Ectodermal cell (in vitro differentiated cells): ENCODE results near the gene ENTPD6.
"Not testable (repeated sequence)": the region's sequence is repeated elsewhere in the genome, so short reads cannot be mapped to it uniquely, and the experiment has no call there.

Source experiments
- H3K27ac ChIP-seq: 2 replicates; pipeline ENCODE4 v1.7.0; 2013; ENCODE audit warnings: mild to moderate bottlenecking, low read depth, low read length; ENCODE audit not compliant: insufficient read depth, poor library complexity, severe bottlenecking
- H3K27me3 ChIP-seq: 2 replicates; pipeline ENCODE4 v1.7.0; 2013; ENCODE audit warnings: mild to moderate bottlenecking, low read length; ENCODE audit not compliant: insufficient read depth, control insufficient read depth, poor library complexity, severe bottlenecking
- H3K36me3 ChIP-seq: one replicate; pipeline ENCODE4 v1.7.0; 2013; ENCODE audit warnings: low read length; ENCODE audit not compliant: control insufficient read depth, insufficient read depth
- H3K4me1 ChIP-seq: one replicate; pipeline ENCODE4 v1.7.0; 2013; ENCODE audit warnings: low read length; ENCODE audit not compliant: control insufficient read depth, insufficient read depth
- H3K4me3 ChIP-seq: 2 replicates; pipeline ENCODE4 v1.7.0; 2013; ENCODE audit warnings: low read depth, low read length, control low read depth; ENCODE audit not compliant: insufficient read depth
- H3K9me3 ChIP-seq: 2 replicates; pipeline ENCODE4 v1.7.0; 2013; ENCODE audit warnings: mild to moderate bottlenecking, low read length, moderate library complexity; ENCODE audit not compliant: control insufficient read depth
- WGBS, 2 experiments: methylation state at CpG; one replicate each; pipeline ENCODE4 v1.1.7; 2013; ENCODE audit warnings: missing lambda C conversion rate in 2 of 2; 5-methylcytosine and 5-hydroxymethylcytosine counted together

The ENTPD6 gene

GRCh38 chr20:25234009-25234849, 38.7 kb downstream of the ENTPD6 start:
- not testable (repeated sequence) for H3K27me3 ChIP-seq, H3K9me3 ChIP-seq, H3K27ac ChIP-seq, H3K4me3 ChIP-seq, H3K4me1 ChIP-seq, H3K36me3 ChIP-seq
- 56 to 65% methylated on average over 6 to 8 of the region's 8 CpGs for WGBS, 2 experiments

DNA sequence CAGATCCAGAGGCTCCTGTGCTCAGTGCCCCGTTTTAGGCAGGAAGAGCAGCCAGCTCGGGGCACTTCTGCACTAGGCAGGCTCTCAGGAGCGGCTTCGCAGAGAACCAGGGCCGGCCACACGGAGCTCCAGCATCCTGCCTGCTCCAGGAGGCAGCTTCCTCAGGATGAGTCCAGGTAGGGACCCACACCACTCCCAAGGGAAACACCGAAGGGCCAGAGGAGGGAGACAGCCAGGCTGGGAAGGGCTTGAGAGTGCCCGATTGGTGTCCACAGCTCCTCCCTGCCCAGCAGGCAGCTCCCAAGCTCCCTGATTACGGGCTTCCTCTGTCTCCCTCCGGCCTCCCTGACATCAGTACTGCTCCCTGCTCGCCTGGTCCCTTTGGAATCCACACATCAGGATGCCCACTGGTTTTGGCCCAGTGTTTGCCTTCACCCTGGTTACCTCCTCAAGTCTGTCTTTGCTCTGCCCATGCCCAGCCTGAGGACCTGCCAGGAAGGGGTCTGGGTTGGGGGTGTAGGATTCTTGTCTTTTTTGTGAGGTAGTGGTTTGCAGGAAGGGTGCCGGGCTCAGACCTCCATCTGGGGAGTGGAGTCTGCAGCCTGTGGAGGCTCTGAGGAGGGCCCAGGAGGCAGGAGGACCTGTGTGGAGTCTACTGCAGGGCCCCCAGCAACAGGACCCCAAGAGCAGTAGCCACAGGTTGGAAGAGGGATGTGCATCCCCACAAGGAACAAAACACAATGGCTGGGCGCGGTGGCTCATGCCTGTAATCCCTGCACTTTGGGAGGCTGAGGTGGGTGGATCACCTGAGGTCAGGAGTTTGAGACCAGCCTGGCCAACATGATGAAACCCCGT, 41.2 kb downstream of the ENTPD6 start:
- Histone ChIP-seq H3K4me1 (peaks cover 8% of the 10 kb centered on the region), H3K9me3 (no peaks in the 10 kb centered on the region), H3K36me3 (no peaks in the 10 kb centered on the region), H3K27me3 (no peaks in the 10 kb centered on the region), H3K27ac (no peak overlapping the region), H3K4me3 (no peak overlapping the region)
- WGBS, 2 experiments: 81 to 83% methylated on average over 15 of the region's 15 CpGs

DNA sequence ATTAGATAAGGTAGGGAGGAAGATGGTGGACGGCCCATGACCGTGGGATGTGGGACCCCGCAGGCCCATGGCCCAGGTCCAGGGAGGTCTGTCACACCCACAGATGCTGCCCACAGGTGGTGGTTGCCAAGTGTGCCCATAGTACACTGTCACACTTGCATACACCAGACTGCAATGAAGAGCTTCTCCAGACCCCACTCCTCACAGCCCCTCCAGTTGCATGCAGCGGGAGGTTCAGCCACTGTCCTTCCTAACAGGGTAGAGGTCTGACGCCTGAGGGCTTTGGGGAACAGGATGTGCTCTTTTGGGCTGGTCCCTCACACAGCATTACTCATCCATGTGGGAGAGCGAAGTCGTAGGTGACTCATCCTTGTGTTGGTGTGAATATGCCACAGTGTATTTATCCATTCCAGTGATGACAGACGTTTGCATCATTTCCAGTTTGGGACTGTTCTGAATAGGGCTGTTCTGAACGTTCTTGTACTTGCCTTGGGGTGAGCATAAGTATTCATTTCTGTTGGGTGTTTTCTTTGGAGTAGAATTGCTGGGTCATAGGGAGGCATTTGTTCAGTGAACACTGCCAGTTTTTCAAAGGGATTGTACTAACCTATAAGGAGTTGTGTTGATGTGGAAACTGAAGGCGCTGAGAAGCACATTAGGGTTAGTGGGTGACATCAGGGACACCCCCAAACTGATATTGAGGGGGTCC, 42.3 kb downstream of the ENTPD6 start:
- no peaks in the 10 kb centered on the region for H3K9me3 ChIP-seq
- no peak overlapping the region for H3K4me3 ChIP-seq
- 89 to 91% methylated on average over 10 of the region's 10 CpGs for WGBS, 2 experiments
- H3K27me3 ChIP-seq: no peaks in the 10 kb centered on the region
- H3K27ac ChIP-seq: no peak overlapping the region
- no peaks in the 10 kb centered on the region for H3K36me3 ChIP-seq
- peaks cover 14% of the 10 kb centered on the region for H3K4me1 ChIP-seq

GRCh38 chr20:25238319-25239037, 43.0 kb downstream of the ENTPD6 start:
- Histone ChIP-seq H3K4me3 (no peak overlapping the region), H3K36me3 (no peaks in the 10 kb centered on the region), H3K27me3 (no peaks in the 10 kb centered on the region), H3K9me3 (no peaks in the 10 kb centered on the region), H3K4me1 (peaks cover 12% of the 10 kb centered on the region), H3K27ac (no peak overlapping the region)
- 94 to 95% methylated on average over 12 of the region's 12 CpGs for WGBS, 2 experiments

DNA sequence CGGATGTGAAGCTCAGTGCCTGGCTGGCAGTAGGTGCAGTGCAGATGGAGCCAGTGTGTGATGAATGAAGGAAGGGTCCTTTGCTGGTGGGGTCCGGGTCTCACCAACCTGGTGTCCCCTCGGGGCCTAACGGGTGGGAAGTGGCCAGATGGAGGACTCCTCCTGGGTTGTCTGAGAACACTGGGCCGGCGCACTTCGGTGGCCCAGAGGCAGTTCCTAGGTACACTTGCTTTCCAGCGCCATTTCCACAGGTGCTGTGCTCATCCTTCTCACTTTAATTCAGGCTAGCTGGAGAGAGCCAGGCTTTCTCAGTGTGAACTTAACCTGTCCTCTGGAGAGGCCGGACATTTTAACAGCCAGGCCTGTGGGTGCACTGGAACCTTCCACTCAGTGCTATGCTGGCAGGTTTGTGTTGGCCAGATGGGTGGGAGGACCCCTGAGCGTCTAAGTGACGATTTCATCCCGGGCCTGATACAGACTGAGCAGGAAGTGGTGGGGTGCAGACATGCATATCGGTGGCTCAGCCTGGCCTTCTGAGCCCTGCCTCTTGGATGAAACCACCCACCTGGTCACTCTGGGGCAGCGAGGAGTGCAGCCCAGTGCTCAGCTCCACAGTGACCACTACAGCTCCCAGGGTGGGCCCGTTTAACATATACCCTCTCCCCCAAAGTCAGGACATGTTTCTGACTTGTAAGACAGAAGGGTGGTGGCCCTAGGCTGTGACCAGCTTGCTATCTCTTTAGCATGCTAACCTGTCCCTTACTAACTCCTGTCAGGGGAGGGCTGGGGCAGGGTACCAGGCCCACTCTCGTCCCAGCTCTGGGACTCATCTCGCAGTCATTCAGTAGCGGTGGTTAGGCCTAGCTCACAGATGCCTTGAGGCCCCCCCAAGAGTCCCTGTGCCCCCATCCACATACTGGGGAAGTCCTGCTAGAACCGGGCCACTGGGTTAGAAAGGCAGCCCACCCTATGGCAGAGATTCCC, 44.2 kb downstream of the ENTPD6 start:
- no peak overlapping the region for H3K4me3 ChIP-seq
- WGBS, 2 experiments: 94% methylated on average over 19 of the region's 19 CpGs
- H3K27me3 ChIP-seq: no peaks in the 10 kb centered on the region
- no peak overlapping the region for H3K27ac ChIP-seq
- H3K36me3 ChIP-seq: no peaks in the 10 kb centered on the region
- H3K9me3 ChIP-seq: no peaks in the 10 kb centered on the region
- peaks cover 7% of the 10 kb centered on the region for H3K4me1 ChIP-seq

DNA sequence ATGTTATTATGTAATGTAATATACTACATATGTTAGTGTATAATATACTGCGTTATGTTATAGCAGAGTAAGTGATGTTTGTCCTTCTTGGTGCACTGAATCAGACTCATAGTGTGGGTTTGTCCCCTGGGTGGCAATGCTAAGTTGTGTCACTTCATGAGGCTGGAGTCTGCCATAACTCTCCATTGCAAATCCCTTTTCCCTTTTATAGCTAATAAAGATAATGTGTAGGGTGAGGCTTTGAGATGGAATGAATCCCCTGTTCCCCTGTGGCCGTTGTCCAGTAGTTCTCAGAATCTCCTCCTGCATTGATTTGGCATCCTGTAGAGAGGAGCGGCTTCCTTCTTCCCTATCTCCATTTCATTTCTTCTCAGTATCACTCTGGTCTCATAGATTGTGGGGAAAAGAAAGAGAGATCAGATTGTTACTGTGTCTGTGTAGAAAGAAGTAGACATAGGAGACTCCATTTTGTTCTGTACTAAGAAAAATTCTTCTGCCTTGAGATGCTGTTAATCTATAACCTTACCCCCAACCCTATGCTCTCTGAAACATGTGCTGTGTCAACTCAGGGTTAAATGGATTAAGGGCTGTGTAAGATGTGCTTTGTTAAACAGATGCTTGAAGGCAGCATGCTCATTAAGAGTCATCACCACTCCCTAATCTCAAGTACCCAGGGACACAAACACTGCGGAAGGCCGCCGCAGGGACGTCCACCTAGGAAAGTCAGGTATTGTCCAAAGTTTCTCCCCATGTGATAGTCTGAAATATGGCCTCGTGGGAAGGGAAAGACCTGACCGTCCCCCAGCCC, 45.5 kb downstream of the ENTPD6 start:
- H3K4me3 ChIP-seq, H3K36me3 ChIP-seq, H3K27ac ChIP-seq, H3K27me3 ChIP-seq, H3K9me3 ChIP-seq: not testable (repeated sequence)
- H3K4me1 ChIP-seq: peaks cover 11% of the 10 kb centered on the region
- WGBS, 2 experiments: 47 to 48% methylated on average over 7 to 8 of the region's 9 CpGs

DNA sequence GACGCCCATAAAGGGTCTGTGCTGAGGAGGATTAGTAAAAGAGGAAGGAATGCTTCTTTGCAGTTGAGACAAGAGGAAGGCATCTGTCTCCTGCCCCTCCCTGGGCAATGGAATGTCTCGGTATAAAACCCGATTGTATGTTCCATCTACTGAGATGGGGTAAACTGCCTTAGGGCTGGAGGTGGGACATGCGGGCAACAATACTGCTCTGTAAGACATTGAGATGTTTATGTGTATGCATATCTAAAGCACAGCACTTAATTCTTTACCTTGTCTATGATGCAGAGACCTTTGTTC, 46.1 kb downstream of the ENTPD6 start:
- peaks cover 11% of the 10 kb centered on the region for H3K4me1 ChIP-seq
- H3K36me3 ChIP-seq, H3K4me3 ChIP-seq, H3K27ac ChIP-seq, H3K9me3 ChIP-seq, H3K27me3 ChIP-seq: not testable (repeated sequence)
- 30 to 37% methylated on average over 3 to 4 of the region's 4 CpGs for WGBS, 2 experiments

DNA sequence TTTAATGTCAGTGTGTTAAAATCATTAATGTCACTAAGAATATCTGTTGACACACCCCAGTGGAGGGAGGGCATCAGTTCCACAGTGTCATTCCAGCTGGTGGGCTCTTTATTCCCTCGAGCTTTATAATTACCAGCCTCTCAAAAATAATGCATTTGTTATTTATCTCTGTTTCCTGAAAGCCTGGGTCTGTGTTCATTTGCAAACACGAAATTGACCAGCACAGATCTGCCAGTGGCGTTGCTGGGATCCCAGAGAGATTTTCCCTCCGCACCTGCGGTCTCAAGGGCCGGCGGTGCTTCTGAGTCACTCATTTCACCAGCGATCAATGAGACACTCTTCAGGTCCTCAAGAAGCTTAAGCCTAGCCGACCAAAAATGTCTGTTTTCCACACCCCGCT, 46.7 kb downstream of the ENTPD6 start:
- WGBS, 2 experiments: 88% methylated on average over 10 of the region's 10 CpGs
- Histone ChIP-seq H3K4me3 (no peak overlapping the region), H3K27ac (no peak overlapping the region), H3K36me3 (no peaks in the 10 kb centered on the region), H3K4me1 (peaks cover 11% of the 10 kb centered on the region), H3K27me3 (peaks cover 11% of the 10 kb centered on the region), H3K9me3 (no peaks in the 10 kb centered on the region)
